Caco-2 (cell line): Measurements from ENCODE around the gene SP4. TPM values are rescaled to one million over a fixed set of nuclear protein-coding genes. Genes with fewer than 3 reads are reported as not detected.

Experiments
- BruUV-seq: library from RNA; stranded (reverse); fragments of 400-500 nt; replicated peaks from 2 replicates; lab custom pipeline; 2021; lab: Mats Ljungman, UMichigan
- CTCF ChIA-PET: fragments of 300-600 bp; sonication (Branson Sonifier 250); formaldehyde crosslinking; loops from one replicate; lab custom pipeline; 2022; ENCODE audit warnings: antibody characterized with exemption; lab: Charles Lee
- POLR2A ChIA-PET: fragments of 300-600 bp; sonication (Branson Sonifier 250); formaldehyde crosslinking; loops from one replicate; lab custom pipeline; 2022; ENCODE audit warnings: antibody characterized with exemption; lab: Charles Lee
- DNase-seq, 2 experiments: peaks; one replicate each; pipeline versions ENCODE4 v3.0.0 to v3.0.0-alpha.2; 2020 to 2022
- H3K27me3 ChIP-seq: replicated peaks from 2 replicates; pipeline ENCODE4 v1.6.0; 2011; ENCODE audit warnings: low read length; ENCODE audit not compliant: control insufficient read depth, insufficient read depth
- H3K36me3 ChIP-seq: 2 replicates; pipeline ENCODE4 v1.5.1; 2011; ENCODE audit warnings: low read length; ENCODE audit not compliant: control insufficient read depth, insufficient read depth
- H3K4me1 ChIP-seq: fragments of 250-450 bp; sonication (Bioruptor Pico); 2 replicates; pipeline ENCODE4 v1.5.1; 2020; ENCODE audit warnings: mild to moderate bottlenecking
- H3K4me3 ChIP-seq: 2 replicates; pipeline ENCODE4 v1.5.1; 2011; ENCODE audit warnings: low read depth, mild to moderate bottlenecking, control low read depth, low read length
- H3K9me3 ChIP-seq: fragments of 250-450 bp; sonication (Bioruptor Pico); 2 replicates; pipeline ENCODE4 v1.5.1; 2020; ENCODE audit warnings: mild to moderate bottlenecking, moderate library complexity
- H3K27ac Mint-ChIP-seq: one replicate; pipeline ENCODE4 v1.8.0; 2022; ENCODE audit warnings: mixed read lengths; ENCODE audit not compliant: unreplicated experiment
- H3K27me3 Mint-ChIP-seq: one replicate; pipeline ENCODE4 v1.8.0; 2022; ENCODE audit warnings: mixed read lengths; ENCODE audit not compliant: insufficient read depth, unreplicated experiment
- H3K36me3 Mint-ChIP-seq: one replicate; pipeline ENCODE4 v1.8.0; 2022; ENCODE audit warnings: mild to moderate bottlenecking, mixed read lengths; ENCODE audit not compliant: insufficient read depth, unreplicated experiment
- H3K4me1 Mint-ChIP-seq: one replicate; pipeline ENCODE4 v1.8.0; 2022; ENCODE audit warnings: low read depth, mixed read lengths; ENCODE audit not compliant: unreplicated experiment
- H3K4me3 Mint-ChIP-seq: one replicate; pipeline ENCODE4 v1.8.0; 2022; ENCODE audit warnings: mild to moderate bottlenecking, moderate library complexity, mixed read lengths; ENCODE audit not compliant: unreplicated experiment
- H3K9me3 Mint-ChIP-seq: one replicate; pipeline ENCODE4 v1.8.0; 2022; ENCODE audit warnings: mixed read lengths; ENCODE audit not compliant: unreplicated experiment
- CTCF ChIP-seq, 2 experiments: fragments of 200-600 bp in 1 of 2; IDR thresholded peaks; 1 replicate in 1 of 2; 2 replicates in 1 of 2; pipeline versions ENCODE4 v1.5.1 to v1.8.0; 2011 to 2022; ENCODE audit warnings: antibody characterized with exemption in 1 of 2, control low read depth in 1 of 2, inconsistent platforms in 1 of 2, low read depth in 1 of 2, low read length in 1 of 2, mild to moderate bottlenecking in 1 of 2, moderate library complexity in 1 of 2; ENCODE audit not compliant: insufficient read depth in 1 of 2, severe bottlenecking in 1 of 2, unreplicated experiment in 1 of 2
- intact Hi-C: fragments of 100-400 bp; cut with micrococcal nuclease; formaldehyde crosslinking; loops from one replicate; pipeline ENCODE4 v1.10.0; 2022; ENCODE audit not compliant: unreplicated experiment
- total RNA-seq: library from RNA; stranded (reverse); gene quantifications from 2 replicates; pipeline ENCODE4 v1.2.3, GENCODE V29; 2022

The SP4 gene
- total RNA-seq, 1 experiment from 2014 or later: 10.8 TPM

- Mint-ChIP-seq H3K4me1 (no peaks in the 10 kb centered on the region), H3K27me3 (no peaks in the 10 kb centered on the region), H3K9me3 (peaks cover 26% of the 10 kb centered on the region), H3K4me3 (no peak overlapping the region), H3K36me3 (peaks cover 15% of the 10 kb centered on the region), H3K27ac (no peak overlapping the region)
- intact Hi-C loops: loop anchor here (2.0 kb wide), 1 partner anchor 270 kb away; no protein-coding TSS in a partner anchor
- H3K4me3 ChIP-seq: no peak overlapping the region
- H3K9me3 ChIP-seq: peaks cover 24% of the 10 kb centered on the region
- peak in 1 of 2 experiments; percentile 18 for DNase-seq
- POLR2A ChIA-PET: no interaction called here
- no peaks in the 10 kb centered on the region for H3K4me1 ChIP-seq
- H3K36me3 ChIP-seq: no peaks in the 10 kb centered on the region; the same call in 1 of the 2 replicates
- CTCF ChIA-PET: interaction anchor here (0.8 to 1.0 kb wide), 2 partner anchors 16 to 270 kb away, joined by 3 to 4 read pairs; no protein-coding TSS in a partner anchor
- no peaks in the 10 kb centered on the region for H3K27me3 ChIP-seq
- no TSS peak for BruUV-seq
- peak; percentile 33 to 60 for TF ChIP-seq CTCF (IDR thresholded peaks at IDR 0.05; ENCODE audit: insufficient read depth in 1 of 2, low read depth in 1 of 2, low read length in 1 of 2, severe bottlenecking in 1 of 2, unreplicated experiment in 1 of 2)
These were observed 69.2 kb downstream of the SP4 start for GRCh38 chr7:21497072-21497471.

- BruUV-seq: no TSS peak
These were observed 72.4 kb downstream of the SP4 start for GRCh38 chr7:21500117-21500832.

More at GRCh38 chr7:21500117-21500832, 72.4 kb downstream of the SP4 start:
- no peak overlapping the region for H3K27ac Mint-ChIP-seq
- ChIA-PET CTCF (interaction anchor here (0.6 kb wide), 1 partner anchor 713 kb away, joined by 3 read pairs; the partner anchor contains the start of gene SP8), POLR2A (no interaction called here)
- Histone ChIP-seq H3K27me3 (no peaks in the 10 kb centered on the region), H3K4me1 (peaks cover 11% of the 10 kb centered on the region; the same call in 1 of the 2 replicates), H3K9me3 (peaks cover 2% of the 10 kb centered on the region; the same call in 1 of the 2 replicates), H3K4me3 (no peak overlapping the region), H3K36me3 (no peaks in the 10 kb centered on the region; the same call in 1 of the 2 replicates)
- H3K4me3 Mint-ChIP-seq: no peak overlapping the region
- peaks cover 5% of the 10 kb centered on the region for H3K36me3 Mint-ChIP-seq
- no peaks in the 10 kb centered on the region for H3K27me3 Mint-ChIP-seq
- intact Hi-C loops: no loop called here
- no peak for DNase-seq
- peaks cover 15% of the 10 kb centered on the region for H3K4me1 Mint-ChIP-seq
- no peak for TF ChIP-seq CTCF (IDR thresholded peaks at IDR 0.05; ENCODE audit: insufficient read depth in 1 of 2, low read depth in 1 of 2, low read length in 1 of 2, severe bottlenecking in 1 of 2, unreplicated experiment in 1 of 2)
- peaks cover 19% of the 10 kb centered on the region for H3K9me3 Mint-ChIP-seq
